HepG2 (cell line): ENCODE measurements around the gene SMPD3. TPM values are rescaled to one million over a fixed set of nuclear protein-coding genes. Genes with fewer than 3 reads are reported as not detected.

Experiments
- EHMT2 ChIP-seq: fragments of 200-600 bp; sonication (generic); IDR thresholded peaks from 2 replicates; pipeline ENCODE4 v1.7.0; 2017; ENCODE audit warnings: antibody characterized with exemption, low read depth, low read length, borderline replicate concordance
- ESRRA ChIP-seq: sonication (generic); formaldehyde crosslinking; IDR thresholded peaks from 2 replicates; pipeline ENCODE4 v1.5.1; 2020; ENCODE audit warnings: mild to moderate bottlenecking, low read depth, missing genetic modification reagents
- FOXA3 ChIP-seq: IDR thresholded peaks from 2 replicates; pipeline ENCODE4 v1.6.1; 2016; ENCODE audit warnings: missing genetic modification reagents, missing compliant biosample characterization
- GABPB1 ChIP-seq: IDR thresholded peaks from 2 replicates; pipeline ENCODE4 v1.6.1; 2016; ENCODE audit warnings: mild to moderate bottlenecking, missing genetic modification reagents, moderate library complexity, missing compliant biosample characterization
- GFI1 ChIP-seq: sonication (generic); formaldehyde crosslinking; IDR thresholded peaks from 2 replicates; pipeline ENCODE4 v1.5.0; 2020; ENCODE audit warnings: missing genetic modification reagents, mild to moderate bottlenecking, borderline replicate concordance
- MZF1 ChIP-seq: sonication (generic); formaldehyde crosslinking; IDR thresholded peaks from 2 replicates; pipeline ENCODE4 v1.8.1; 2023; ENCODE audit warnings: mild to moderate bottlenecking, missing genetic modification reagents, borderline replicate concordance
- NR2F1 ChIP-seq, 2 experiments: fragments of 450-650 bp in 1 of 2; formaldehyde crosslinking in 1 of 2; IDR thresholded peaks; 2 replicates each; pipeline versions ENCODE4 v1.5.0 to v1.6.1; 2016 to 2020; ENCODE audit warnings: mild to moderate bottlenecking in 1 of 2, missing compliant biosample characterization in 1 of 2, missing genetic modification reagents in 1 of 2, moderate library complexity in 1 of 2
- NRL ChIP-seq: sonication (generic); formaldehyde crosslinking; IDR thresholded peaks from 2 replicates; pipeline ENCODE4 v1.5.0; 2020; ENCODE audit warnings: missing genetic modification reagents, mild to moderate bottlenecking, moderate library complexity, borderline replicate concordance
- PRMT3 ChIP-seq: sonication (generic); formaldehyde crosslinking; IDR thresholded peaks from 2 replicates; pipeline ENCODE4 v1.8.1; 2022; ENCODE audit warnings: low read depth, mild to moderate bottlenecking, moderate library complexity, missing genetic modification reagents, borderline replicate concordance
- RARA ChIP-seq: IDR thresholded peaks from 2 replicates; pipeline ENCODE4 v1.6.1; 2016; ENCODE audit warnings: missing genetic modification reagents, missing compliant biosample characterization
- RCOR2 ChIP-seq: IDR thresholded peaks from 2 replicates; pipeline ENCODE4 v1.6.1; 2016; ENCODE audit warnings: missing biosample characterization, missing genetic modification reagents
- XRCC5 ChIP-seq: fragments of 200-400 bp; formaldehyde crosslinking; optimal IDR thresholded peaks from 2 replicates; pipeline ENCODE3; 2017; ENCODE audit warnings: mild to moderate bottlenecking, low read length
- ZBTB21 ChIP-seq: sonication (generic); formaldehyde crosslinking; IDR thresholded peaks from 2 replicates; pipeline ENCODE4 v1.4.0; 2020; ENCODE audit warnings: missing genetic modification reagents
- ZBTB7A ChIP-seq: sonication (generic); formaldehyde crosslinking; IDR thresholded peaks from 2 replicates; pipeline ENCODE4 v1.8.0; 2022; ENCODE audit warnings: mild to moderate bottlenecking, missing genetic modification reagents
- ZFAT ChIP-seq: sonication (generic); formaldehyde crosslinking; conservative IDR thresholded peaks from 2 replicates; pipeline ENCODE4 v1.8.1; 2023; ENCODE audit warnings: missing genetic modification reagents, inconsistent platforms
- ZMAT3 ChIP-seq: sonication (generic); formaldehyde crosslinking; conservative IDR thresholded peaks from 2 replicates; pipeline ENCODE4 v1.7.0; 2021; ENCODE audit warnings: missing genetic modification reagents
- ZNF326 ChIP-seq: sonication (generic); formaldehyde crosslinking; IDR thresholded peaks from 2 replicates; pipeline ENCODE4 v1.4.0; 2020; ENCODE audit warnings: missing genetic modification reagents, borderline replicate concordance
- ZNF383 ChIP-seq: sonication (generic); formaldehyde crosslinking; IDR thresholded peaks from 2 replicates; pipeline ENCODE4 v1.4.0; 2020; ENCODE audit warnings: missing genetic modification reagents, mild to moderate bottlenecking, borderline replicate concordance
- ZNF550 ChIP-seq: sonication (generic); formaldehyde crosslinking; IDR thresholded peaks from 2 replicates; pipeline ENCODE4 v1.4.0; 2020; ENCODE audit warnings: mild to moderate bottlenecking, missing genetic modification reagents, borderline replicate concordance
- ZNF570 ChIP-seq: sonication (generic); formaldehyde crosslinking; IDR thresholded peaks from 2 replicates; pipeline ENCODE4 v1.4.0; 2020; ENCODE audit warnings: mild to moderate bottlenecking, missing genetic modification reagents, borderline replicate concordance
- ZNF83 ChIP-seq: sonication (generic); formaldehyde crosslinking; IDR thresholded peaks from 2 replicates; pipeline ENCODE4 v1.4.0; 2020; ENCODE audit warnings: missing genetic modification reagents, mild to moderate bottlenecking, borderline replicate concordance
- polyA plus RNA-seq, 8 experiments: library from polyadenylated mRNA; depleted of rRNA in 3 of 8; stranded (reverse) in 7 of 8; unstranded in 1 of 8; fragments of >200 nt; fragmentation: Illumina TruSeq in 4 of 8; extraction: Trizol in 4 of 8; gene quantifications; 2 replicates each; pipeline versions ENCODE4 v1.2.1 to v1.2.3, GENCODE V29; 2011 to 2016; ENCODE audit warnings: low read depth in 4 of 8, missing spikeins in 1 of 8, mixed read lengths in 1 of 8; ENCODE audit not compliant: insufficient read depth in 1 of 8
- total RNA-seq, 5 experiments: library from RNA; depleted of rRNA; stranded (reverse); fragments of >200 nt; fragmentation: Illumina TruSeq; extraction: Trizol; gene quantifications; 2 replicates each; pipeline ENCODE4 v1.2.3, GENCODE V29; 2016; ENCODE audit warnings: low read depth in 1 of 5
- TF ChIP-seq, protein P1 (sequence below): sonication (generic); formaldehyde crosslinking; IDR thresholded peaks from 2 replicates; pipeline ENCODE4 v1.4.0; 2020; ENCODE audit warnings: mild to moderate bottlenecking, low read depth, missing genetic modification reagents
- TF ChIP-seq, protein P2 (sequence below): sonication (generic); formaldehyde crosslinking; IDR thresholded peaks from 2 replicates; pipeline ENCODE4 v1.9.0; 2021; ENCODE audit warnings: missing genetic modification reagents, borderline replicate concordance
- TF ChIP-seq, protein P3 (sequence below): sonication (generic); formaldehyde crosslinking; IDR thresholded peaks from 2 replicates; pipeline ENCODE4 v1.9.0; 2022; ENCODE audit warnings: missing genetic modification reagents, mild to moderate bottlenecking, borderline replicate concordance

SMPD3 gene
- total and polyA plus RNA-seq, 2 of the 13 experiments (the other 11 are each of a cell fraction or from before 2014, with no cell fraction given), result 0.07 to 0.32 TPM

DNA sequence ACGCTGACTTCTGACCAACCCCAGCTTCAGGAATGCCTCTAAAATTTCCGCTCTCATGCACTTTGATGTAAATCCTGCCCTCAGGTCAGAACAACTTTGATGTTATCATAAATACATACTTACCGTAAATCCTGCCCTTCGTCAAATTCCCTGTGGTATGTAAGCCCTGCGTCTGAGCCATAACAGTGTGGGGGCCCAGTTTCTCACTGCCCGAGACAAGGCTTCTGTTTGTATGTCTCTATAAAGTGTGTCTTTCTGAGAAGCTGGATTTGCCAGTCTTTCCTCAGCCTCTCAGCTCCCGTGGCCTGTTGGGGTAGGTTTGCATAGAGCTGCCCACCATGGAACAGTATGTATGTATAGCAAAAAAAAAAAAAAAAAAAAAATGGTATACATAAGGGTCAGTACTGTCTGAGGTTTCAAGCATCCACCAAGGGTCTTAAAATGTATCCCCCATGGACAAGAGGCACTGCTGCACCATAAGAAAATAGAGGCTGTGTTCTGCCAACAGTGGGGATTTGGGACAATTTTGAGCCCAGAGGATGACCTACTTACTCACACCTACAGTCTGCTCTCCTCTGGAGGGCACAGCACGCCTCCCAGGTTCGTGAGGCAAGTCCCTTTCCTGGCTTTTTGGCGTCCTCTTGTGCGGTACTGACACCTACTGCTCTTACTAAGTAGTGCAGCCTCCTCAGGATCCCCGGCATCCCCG lies 120.0 kb downstream of the SMPD3 start (continued):
- TF ChIP-seq NR2F1 (CRISPR knock-in tag; IDR thresholded peaks at IDR 0.05) (peak in 1 of 2 experiments; percentile 47; a peak in 1 of 4 replicates), RCOR2 (CRISPR knock-in tag) (no peak), MZF1 (CRISPR knock-in tag) (no peak), ZBTB21 (no peak), NRL (CRISPR knock-in tag) (no peak), ZFAT (CRISPR knock-in tag) (no peak), ESRRA (no peak), PRMT3 (CRISPR knock-in tag) (no peak), EHMT2 (no peak), GABPB1 (no peak; the same call in 1 of the 2 replicates), XRCC5 (peak; percentile 54), ZNF570 (no peak), ZNF550 (CRISPR knock-in tag) (no peak), ZNF83 (CRISPR knock-in tag) (no peak), ZNF383 (CRISPR knock-in tag) (peak; percentile 44; the same call in 1 of the 2 replicates), ZBTB7A (CRISPR knock-in tag) (no peak), GFI1 (CRISPR knock-in tag) (peak; percentile 69; the same call in 1 of the 2 replicates), ZMAT3 (CRISPR knock-in tag) (peak; percentile 69; the same call in 1 of the 2 replicates), ZNF326 (CRISPR knock-in tag) (no peak), FOXA3 (CRISPR knock-in tag) (peak; percentile 64), RARA (CRISPR knock-in tag) (peak; percentile 82)
- TF ChIP-seq, protein P1, sequence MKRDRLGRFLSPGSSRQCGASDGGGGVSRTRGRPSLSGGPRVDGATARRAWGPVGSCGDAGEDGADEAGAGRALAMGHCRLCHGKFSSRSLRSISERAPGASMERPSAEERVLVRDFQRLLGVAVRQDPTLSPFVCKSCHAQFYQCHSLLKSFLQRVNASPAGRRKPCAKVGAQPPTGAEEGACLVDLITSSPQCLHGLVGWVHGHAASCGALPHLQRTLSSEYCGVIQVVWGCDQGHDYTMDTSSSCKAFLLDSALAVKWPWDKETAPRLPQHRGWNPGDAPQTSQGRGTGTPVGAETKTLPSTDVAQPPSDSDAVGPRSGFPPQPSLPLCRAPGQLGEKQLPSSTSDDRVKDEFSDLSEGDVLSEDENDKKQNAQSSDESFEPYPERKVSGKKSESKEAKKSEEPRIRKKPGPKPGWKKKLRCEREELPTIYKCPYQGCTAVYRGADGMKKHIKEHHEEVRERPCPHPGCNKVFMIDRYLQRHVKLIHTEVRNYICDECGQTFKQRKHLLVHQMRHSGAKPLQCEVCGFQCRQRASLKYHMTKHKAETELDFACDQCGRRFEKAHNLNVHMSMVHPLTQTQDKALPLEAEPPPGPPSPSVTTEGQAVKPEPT (CRISPR knock-in tag), result peak; percentile 31; the same call in 1 of the 2 replicates
- TF ChIP-seq, protein P2, sequence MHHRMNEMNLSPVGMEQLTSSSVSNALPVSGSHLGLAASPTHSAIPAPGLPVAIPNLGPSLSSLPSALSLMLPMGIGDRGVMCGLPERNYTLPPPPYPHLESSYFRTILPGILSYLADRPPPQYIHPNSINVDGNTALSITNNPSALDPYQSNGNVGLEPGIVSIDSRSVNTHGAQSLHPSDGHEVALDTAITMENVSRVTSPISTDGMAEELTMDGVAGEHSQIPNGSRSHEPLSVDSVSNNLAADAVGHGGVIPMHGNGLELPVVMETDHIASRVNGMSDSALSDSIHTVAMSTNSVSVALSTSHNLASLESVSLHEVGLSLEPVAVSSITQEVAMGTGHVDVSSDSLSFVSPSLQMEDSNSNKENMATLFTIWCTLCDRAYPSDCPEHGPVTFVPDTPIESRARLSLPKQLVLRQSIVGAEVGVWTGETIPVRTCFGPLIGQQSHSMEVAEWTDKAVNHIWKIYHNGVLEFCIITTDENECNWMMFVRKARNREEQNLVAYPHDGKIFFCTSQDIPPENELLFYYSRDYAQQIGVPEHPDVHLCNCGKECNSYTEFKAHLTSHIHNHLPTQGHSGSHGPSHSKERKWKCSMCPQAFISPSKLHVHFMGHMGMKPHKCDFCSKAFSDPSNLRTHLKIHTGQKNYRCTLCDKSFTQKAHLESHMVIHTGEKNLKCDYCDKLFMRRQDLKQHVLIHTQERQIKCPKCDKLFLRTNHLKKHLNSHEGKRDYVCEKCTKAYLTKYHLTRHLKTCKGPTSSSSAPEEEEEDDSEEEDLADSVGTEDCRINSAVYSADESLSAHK (CRISPR knock-in tag), result no peak
- TF ChIP-seq, protein P3, sequence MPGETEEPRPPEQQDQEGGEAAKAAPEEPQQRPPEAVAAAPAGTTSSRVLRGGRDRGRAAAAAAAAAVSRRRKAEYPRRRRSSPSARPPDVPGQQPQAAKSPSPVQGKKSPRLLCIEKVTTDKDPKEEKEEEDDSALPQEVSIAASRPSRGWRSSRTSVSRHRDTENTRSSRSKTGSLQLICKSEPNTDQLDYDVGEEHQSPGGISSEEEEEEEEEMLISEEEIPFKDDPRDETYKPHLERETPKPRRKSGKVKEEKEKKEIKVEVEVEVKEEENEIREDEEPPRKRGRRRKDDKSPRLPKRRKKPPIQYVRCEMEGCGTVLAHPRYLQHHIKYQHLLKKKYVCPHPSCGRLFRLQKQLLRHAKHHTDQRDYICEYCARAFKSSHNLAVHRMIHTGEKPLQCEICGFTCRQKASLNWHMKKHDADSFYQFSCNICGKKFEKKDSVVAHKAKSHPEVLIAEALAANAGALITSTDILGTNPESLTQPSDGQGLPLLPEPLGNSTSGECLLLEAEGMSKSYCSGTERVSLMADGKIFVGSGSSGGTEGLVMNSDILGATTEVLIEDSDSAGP (CRISPR knock-in tag), result peak; percentile 42; the same call in 1 of the 2 replicates
